OCI-M2 (cell line): ENCODE measurements around the gene CARD9.
A peak's percentile ranks its signal among the peaks of the same experiment; 100 is the strongest.

Source experiments
- DNase-seq: peaks from one replicate; lab custom pipeline; 2025; ENCODE audit not compliant: unreplicated experiment; lab: John Stamatoyannopoulos, UW

CARD9 gene

DNA sequence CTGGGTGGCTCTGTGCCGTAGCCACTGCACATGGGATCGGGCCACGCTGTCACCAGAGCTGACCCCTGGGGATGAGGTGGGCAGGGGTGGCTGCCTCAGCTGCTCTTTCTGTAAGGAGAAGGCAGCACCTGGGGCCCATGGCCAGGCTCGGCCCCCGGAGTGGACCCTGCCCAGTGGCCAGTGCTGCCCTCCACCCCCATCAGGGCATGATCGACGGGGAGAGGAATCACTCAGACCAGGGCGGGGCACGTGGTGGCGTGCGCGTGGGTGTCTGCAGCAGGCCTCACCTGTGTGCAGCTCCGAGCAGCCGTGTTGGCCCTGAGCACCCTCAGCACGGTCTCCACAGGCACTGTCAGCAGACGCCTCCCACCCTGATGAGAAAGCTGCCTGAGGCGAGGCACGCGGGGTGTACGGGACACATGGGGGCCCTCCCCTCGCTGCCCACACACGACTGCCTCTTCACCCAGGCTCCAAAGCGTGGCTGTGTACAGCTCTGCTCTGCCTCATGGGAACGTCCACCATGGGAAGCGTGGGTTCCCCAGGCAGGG, 8.6 kb upstream of the CARD9 start:
- DNase-seq = no peak

GRCh38 chr9:136381311-136381710, 7.8 kb upstream of the CARD9 start:
- no peak for DNase-seq

DNA sequence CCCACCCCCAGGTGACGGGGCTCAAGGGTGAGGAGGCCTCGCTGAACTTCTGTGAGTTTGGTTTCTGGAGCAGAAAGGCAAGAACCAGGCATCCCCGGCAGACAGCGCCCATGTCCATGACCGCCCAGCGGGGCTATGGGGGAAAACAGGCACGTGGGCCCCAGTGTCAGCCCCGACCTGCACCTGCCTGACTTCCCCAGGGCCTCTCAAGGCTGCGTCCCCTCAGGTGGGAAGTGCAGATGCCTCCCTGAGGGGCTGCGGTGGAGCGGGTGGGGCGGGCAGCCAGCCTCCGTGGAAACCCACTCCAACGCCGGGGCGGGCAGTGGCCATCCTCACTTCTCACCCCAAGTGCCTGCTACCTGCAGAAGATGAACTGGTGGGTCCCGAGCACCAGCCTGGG, 6.9 kb upstream of the CARD9 start:
- DNase-seq = no peak

- no peak for DNase-seq
Observed at GRCh38 chr9:136379891-136380290, 6.4 kb upstream of the CARD9 start.

- no peak for DNase-seq
Observed at GRCh38 chr9:136379401-136379800, 5.9 kb upstream of the CARD9 start.

DNA sequence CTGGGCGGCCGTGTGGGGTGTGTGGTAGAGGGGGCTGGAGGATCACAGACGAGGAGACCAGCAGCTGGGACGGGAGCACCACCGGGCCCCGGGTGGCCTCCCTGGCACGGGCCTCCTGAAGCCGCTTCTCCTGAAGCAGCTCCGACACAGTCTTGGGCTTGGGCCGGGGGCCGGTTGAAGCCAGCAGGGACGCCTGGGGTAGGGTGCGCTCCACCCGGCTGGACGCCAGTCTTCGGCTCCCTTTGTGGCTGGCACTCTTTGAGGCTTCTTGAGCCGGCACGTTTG, 5.5 kb upstream of the CARD9 start:
- DNase-seq = no peak

- DNase-seq = no peak
Observed at GRCh38 chr9:136378170-136379002, 4.9 kb upstream of the CARD9 start.

- DNase-seq = no peak
Observed at GRCh38 chr9:136377341-136378169, 4.1 kb upstream of the CARD9 start.

DNA sequence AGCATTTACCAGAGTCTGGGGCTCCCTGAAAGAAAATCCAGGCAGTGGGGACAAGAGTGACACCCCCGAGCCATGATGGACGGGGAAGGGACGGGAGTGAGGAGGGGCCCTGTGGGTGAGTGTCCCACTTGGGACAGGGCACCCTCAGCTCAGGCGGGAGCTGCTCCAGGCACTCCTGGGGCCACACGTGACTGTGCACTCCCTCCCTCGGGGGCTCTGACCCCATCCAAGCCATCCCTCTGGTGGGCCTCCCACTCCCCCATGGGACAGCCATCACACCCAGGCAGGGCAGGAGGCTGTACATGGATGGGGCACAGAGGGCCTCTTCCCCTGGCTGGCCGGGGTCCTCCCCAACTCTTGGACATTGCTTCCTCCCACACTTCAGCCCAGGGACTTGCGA, 3.0 kb upstream of the CARD9 start:
- DNase-seq = no peak

- DNase-seq = no peak
Observed at GRCh38 chr9:136375096-136375495, 1.6 kb upstream of the CARD9 start.

DNA sequence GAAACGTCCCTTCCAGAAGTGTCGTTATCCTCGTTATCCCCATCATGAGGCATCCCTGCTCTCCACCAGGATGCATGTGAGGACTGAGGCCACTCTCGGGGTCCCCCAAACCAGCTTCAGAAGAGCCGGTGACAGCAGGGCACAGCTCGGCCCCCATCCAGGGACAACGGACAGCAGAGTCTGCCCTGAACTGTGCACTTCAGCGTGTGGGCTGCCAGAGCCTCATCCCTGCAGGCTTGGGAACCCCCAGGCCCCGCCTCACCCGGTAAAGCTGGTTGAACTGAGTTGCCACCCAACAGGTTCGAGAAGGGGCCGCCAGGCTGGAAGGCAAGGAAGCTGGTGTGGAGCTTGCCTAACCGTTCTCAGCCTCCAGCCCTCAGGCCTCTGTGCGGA, 710 bp upstream of the CARD9 start:
- no peak for DNase-seq

GRCh38 chr9:136372561-136373299, 739 bp downstream of the CARD9 start:
- DNase-seq = peak; percentile 8

DNA sequence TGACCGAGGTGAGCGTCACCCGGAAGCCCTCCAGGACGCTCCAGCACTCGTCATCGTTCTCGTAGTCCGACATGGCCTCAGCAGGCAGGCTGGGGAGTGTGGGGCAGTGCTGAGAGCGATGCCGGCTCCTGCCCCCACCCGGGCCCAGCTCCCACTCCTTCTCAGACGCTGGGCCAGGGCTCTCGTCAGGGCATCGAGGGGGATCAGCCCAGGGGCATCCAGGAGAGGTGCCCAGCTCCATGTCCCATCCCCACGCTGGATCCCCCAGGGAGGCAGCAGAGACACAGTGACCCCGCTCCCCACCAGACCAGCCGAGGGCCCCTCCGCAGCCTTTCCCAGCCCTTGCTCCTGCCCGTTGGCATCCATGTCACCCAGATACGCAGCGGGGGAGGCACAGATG, 1.5 kb downstream of the CARD9 start:
- no peak for DNase-seq

GRCh38 chr9:136371533-136371880, 2.0 kb downstream of the CARD9 start:
- no peak for DNase-seq

DNA sequence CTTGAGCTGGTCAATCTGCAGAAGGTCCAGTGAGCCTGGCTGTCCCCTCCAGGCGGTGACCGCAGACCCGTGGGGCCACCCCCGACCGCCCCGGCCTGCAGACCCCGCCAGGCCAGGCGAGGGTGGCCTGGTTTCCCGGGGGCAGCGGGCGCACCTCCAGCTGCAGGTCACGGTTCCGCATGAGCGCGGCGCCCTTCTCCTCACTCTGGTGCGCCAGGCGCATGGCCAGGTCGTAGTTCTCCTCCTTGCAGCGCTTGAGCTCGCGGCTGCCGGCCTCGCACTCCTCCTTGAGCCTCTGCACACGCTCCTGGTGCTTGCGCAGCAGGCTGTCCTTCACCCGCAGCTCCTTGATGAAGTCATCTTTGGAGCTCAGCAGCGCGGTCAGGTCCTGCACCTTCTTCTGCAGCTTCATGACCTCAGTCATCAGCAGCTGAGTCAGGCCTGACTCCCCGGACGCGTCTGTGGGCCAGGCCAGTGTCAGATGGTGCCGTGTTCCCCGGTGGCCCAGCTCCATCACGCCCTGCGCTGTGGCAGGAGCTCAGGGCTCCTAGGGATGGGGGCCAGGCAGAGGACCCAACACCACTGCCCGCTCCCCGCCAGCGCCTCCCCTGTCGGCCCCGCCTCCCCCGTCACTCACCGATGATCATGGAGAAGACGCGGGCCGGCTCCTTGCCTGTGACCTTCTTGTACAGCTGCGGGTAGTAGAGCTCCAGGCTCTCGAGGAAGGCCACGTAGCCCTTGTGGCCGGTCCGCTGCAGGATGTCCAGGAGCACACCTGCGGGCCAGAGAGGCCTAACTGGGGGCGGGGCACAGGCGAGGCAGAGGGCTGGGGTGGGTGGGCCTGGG, 2.6 kb downstream of the CARD9 start:
- DNase-seq = no peak

DNA sequence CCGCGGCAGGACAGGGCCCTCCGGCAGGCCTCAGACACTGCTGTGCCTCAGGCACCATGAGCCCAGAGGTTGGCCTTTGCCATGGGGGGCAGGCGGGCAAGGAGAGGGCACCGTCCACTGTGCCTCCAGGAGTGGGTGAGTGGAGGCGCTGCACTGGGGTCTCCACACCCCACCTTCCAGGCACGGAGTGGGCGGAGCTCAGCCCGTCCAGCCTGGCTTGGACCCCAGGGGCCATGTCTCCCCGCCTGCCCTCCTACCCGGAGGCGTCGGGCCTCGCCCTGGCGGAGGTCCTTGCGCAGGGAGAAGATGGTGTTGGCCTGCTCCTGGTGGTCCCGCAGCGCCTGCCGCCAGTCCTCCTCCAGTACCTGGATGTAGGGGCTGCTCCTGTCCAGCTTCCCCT, 3.4 kb downstream of the CARD9 start:
- no peak for DNase-seq

GRCh38 chr9:136368190-136368589, 5.3 kb downstream of the CARD9 start:
- no peak for DNase-seq

DNA sequence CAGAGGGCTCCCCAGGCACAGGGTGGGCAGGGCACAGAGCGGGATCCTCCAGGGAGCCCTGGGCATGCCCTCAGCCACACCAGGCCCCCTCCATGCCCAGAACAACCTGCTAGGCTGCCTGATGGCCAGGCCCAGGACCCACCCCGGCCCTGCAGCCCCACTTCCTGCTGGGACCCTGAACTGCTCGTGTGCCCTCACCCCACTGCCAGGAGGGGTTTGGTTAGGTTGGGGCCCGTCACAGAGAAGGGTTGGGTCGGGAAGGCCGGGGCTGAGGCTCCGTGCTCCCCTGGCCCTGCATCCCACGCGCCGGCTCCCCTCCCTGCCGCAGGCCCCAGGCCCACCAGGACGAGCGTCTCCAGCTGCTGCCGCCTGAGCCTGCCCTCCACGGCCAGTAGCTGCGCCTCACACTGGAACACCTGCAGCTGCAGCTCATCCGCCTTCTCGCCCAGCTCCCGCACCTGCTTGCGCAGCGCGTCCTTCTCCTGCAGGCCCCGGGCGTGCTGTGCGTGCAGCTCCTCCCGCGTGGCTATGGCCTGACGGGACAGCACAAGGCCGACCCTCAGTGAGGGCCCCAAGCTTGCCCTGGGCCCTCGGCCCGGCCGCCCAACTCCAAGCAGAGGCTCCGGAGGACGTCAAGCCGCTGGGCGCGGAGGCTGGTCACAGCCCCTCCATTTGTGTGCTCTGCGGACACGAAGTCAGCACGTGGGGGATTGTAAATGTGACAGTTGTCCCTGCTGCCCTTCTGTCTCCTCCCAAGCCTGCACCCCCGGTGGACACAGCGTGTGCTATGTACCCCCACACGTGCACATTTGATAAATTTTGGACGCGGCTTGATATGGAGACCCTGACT, 5.9 kb downstream of the CARD9 start:
- no peak for DNase-seq

- no peak for DNase-seq
Observed at GRCh38 chr9:136366826-136367225, 6.6 kb downstream of the CARD9 start.

DNA sequence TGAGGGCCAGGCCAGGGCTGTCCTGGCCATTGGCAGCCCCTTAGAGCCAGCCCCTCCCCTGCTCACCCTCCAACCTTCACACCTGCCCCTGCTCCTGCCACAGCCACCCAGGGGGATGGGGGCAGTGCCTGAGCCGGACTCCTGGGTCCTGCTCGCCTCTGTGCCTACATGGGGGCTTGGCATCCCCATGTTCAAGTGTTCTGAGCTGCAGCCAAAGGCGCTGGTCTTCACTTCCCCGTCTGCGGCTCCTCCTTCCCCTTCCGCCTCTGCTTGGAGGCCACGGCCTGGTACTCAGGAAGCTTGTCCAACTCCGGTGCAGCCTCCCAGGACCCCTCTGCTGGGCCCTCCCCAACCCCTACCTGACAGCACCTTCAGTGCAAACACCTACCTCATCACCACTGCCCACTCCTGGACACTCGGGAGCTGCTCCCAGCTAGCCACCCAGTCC, 7.7 kb downstream of the CARD9 start:
- no peak for DNase-seq
